Esophagus muscularis mucosa (tissue), 4 donors: ENCODE measurements around the gene PLCL1. TPM values are rescaled to one million over a fixed set of nuclear protein-coding genes. Genes with fewer than 3 reads are reported as not detected.

Experiments
- DNase-seq: peaks from one replicate; pipeline ENCODE4 v3.0.0-alpha.2; 2017; ENCODE audit errors: extremely low spot score
- H3K27ac ChIP-seq, 4 donors: fragments of 200-600 bp; sonication (generic); replicated peaks in 1 of 4; 1 replicate in 3 of 4; 2 replicates in 1 of 4; pipeline ENCODE4 v1.5.1; 2016 to 2019; ENCODE audit warnings: mild to moderate bottlenecking in 1 of 4
- H3K27me3 ChIP-seq, 4 donors: fragments of 200-600 bp; sonication (generic); one replicate each; pipeline versions ENCODE4 v1.5.1 to v1.6.0; 2016 to 2019
- H3K36me3 ChIP-seq, 4 donors: fragments of 200-600 bp; sonication (generic); one replicate each; pipeline ENCODE4 v1.5.1; 2016 to 2019
- H3K4me1 ChIP-seq, 4 donors: fragments of 200-600 bp; sonication (generic); one replicate each; pipeline ENCODE4 v1.5.1; 2016 to 2019
- H3K4me3 ChIP-seq, 4 donors: fragments of 200-600 bp; sonication (generic); 1 replicate in 2 of 4; 2 replicates in 2 of 4; pipeline ENCODE4 v1.5.1; 2016 to 2019; ENCODE audit warnings: mild to moderate bottlenecking in 4 of 4, moderate library complexity in 1 of 4
- H3K9me3 ChIP-seq, 4 donors: fragments of 200-600 bp; sonication (generic); 1 replicate in 3 of 4; 2 replicates in 1 of 4; pipeline ENCODE4 v1.5.1; 2016 to 2019
- CTCF ChIP-seq, 3 experiments: fragments of 200-600 bp in 2 of 3; fragments of 450-650 bp in 1 of 3; sonication (generic) in 2 of 3; IDR thresholded peaks; one replicate each; pipeline ENCODE4 v1.5.1; 2017 to 2019; ENCODE audit warnings: antibody characterized with exemption in 3 of 3, mild to moderate bottlenecking in 2 of 3, moderate library complexity in 1 of 3
- EP300 ChIP-seq: sonication (generic); formaldehyde crosslinking; IDR thresholded peaks from one replicate; pipeline ENCODE4 v1.6.1; 2017; ENCODE audit warnings: antibody characterized with exemption
- POLR2A ChIP-seq: fragments of 450-650 bp; IDR thresholded peaks from one replicate; pipeline ENCODE4 v1.6.1; 2017; ENCODE audit warnings: antibody characterized with exemption, moderate library complexity, mild to moderate bottlenecking, low read depth
- POLR2AphosphoS5 ChIP-seq, 2 donors: sonication (generic); formaldehyde crosslinking; IDR thresholded peaks; one replicate each; pipeline ENCODE4 v1.6.1; 2017; ENCODE audit warnings: antibody characterized with exemption in 2 of 2
- WGBS: methylation state at CpG from one replicate; pipeline ENCODE4 v1.1.5; 2018; 5-methylcytosine and 5-hydroxymethylcytosine counted together
- intact Hi-C: fragments of 100-400 bp; cut with DNase I; formaldehyde crosslinking; loops from one replicate; pipeline ENCODE4 v1.15.1; 2023
- total RNA-seq, 4 donors: library from RNA; depleted of rRNA; stranded (reverse); fragments of >200 nt; gene quantifications; one replicate each; pipeline versions ENCODE4 v1.1.0 to v1.2.1, GENCODE V29; 2016

The PLCL1 gene
- total RNA-seq, 4 donors from 2014 or later: 67.3 to 86.2 (median 79.2) TPM

- no peak overlapping the region for H3K27ac ChIP-seq
- no peaks in the 10 kb centered on the region for H3K27me3 ChIP-seq
- no peak overlapping the region for H3K4me3 ChIP-seq
- WGBS: 43% methylated on average over 2 of the region's 2 CpGs
- intact Hi-C loops: loop anchor here (5.0 to 10.0 kb wide), 2 partner anchors 239 to 248 kb away; no protein-coding TSS in a partner anchor
- no peak for DNase-seq
- no peak for TF ChIP-seq CTCF (IDR thresholded peaks at IDR 0.05)
- TF ChIP-seq POLR2AphosphoS5 (IDR thresholded peaks at IDR 0.05): no peak
- no peak for TF ChIP-seq EP300
- no peak for TF ChIP-seq POLR2A
- H3K36me3 ChIP-seq: no peaks in the 10 kb centered on the region
- peaks cover 5 to 28% (median 20%) of the 10 kb centered on the region in 4 donors for H3K4me1 ChIP-seq
- H3K9me3 ChIP-seq: no peaks in the 10 kb centered on the region
Measured at GRCh38 chr2:198055716-198056115, 251.3 kb downstream of the PLCL1 start.

GRCh38 chr2:198056836-198057235 is 252.4 kb downstream of the PLCL1 start:
- no peaks in the 10 kb centered on the region for H3K27me3 ChIP-seq
- no peaks in the 10 kb centered on the region for H3K36me3 ChIP-seq
- H3K27ac ChIP-seq: no peak overlapping the region
- intact Hi-C loops: loop anchor here (5.0 to 10.0 kb wide), 2 partner anchors 238 to 250 kb away; no protein-coding TSS in a partner anchor
- H3K9me3 ChIP-seq: no peaks in the 10 kb centered on the region
- no peak for TF ChIP-seq POLR2A
- no peak for TF ChIP-seq POLR2AphosphoS5 (IDR thresholded peaks at IDR 0.05)
- TF ChIP-seq EP300: no peak
- TF ChIP-seq CTCF (IDR thresholded peaks at IDR 0.05): no peak
- 98% methylated on average over 2 of the region's 2 CpGs for WGBS
- H3K4me3 ChIP-seq: no peak overlapping the region
- no peak for DNase-seq
- peaks cover 5 to 28% (median 20%) of the 10 kb centered on the region in 4 donors for H3K4me1 ChIP-seq

- WGBS: 83% methylated on average over 7 of the region's 7 CpGs
- no peaks in the 10 kb centered on the region for H3K9me3 ChIP-seq
Measured at GRCh38 chr2:198059800-198060199, 255.4 kb downstream of the PLCL1 start.

GRCh38 chr2:198060277-198060676 is 255.9 kb downstream of the PLCL1 start:
- TF ChIP-seq EP300: no peak
- no peak for TF ChIP-seq CTCF (IDR thresholded peaks at IDR 0.05)
- TF ChIP-seq POLR2AphosphoS5 (IDR thresholded peaks at IDR 0.05): no peak
- TF ChIP-seq POLR2A: no peak
- Histone ChIP-seq H3K27ac (no peak overlapping the region), H3K36me3 (no peaks in the 10 kb centered on the region), H3K27me3 (no peaks in the 10 kb centered on the region), H3K9me3 (no peaks in the 10 kb centered on the region), H3K4me1 (peaks cover 6 to 26% (median 16%) of the 10 kb centered on the region in 4 donors), H3K4me3 (no peak overlapping the region)
- intact Hi-C loops: no loop called here
- no peak for DNase-seq
- WGBS: 45% methylated on average over 2 of the region's 2 CpGs

More at GRCh38 chr2:198059800-198060199, 255.4 kb downstream of the PLCL1 start:
- H3K36me3 ChIP-seq: no peaks in the 10 kb centered on the region
- H3K4me1 ChIP-seq: peaks cover 11 to 31% (median 18%) of the 10 kb centered on the region in 4 donors
- no peak overlapping the region for H3K4me3 ChIP-seq
- TF ChIP-seq EP300: no peak
- no peak for TF ChIP-seq POLR2A
- TF ChIP-seq CTCF (IDR thresholded peaks at IDR 0.05): no peak
- no peak for TF ChIP-seq POLR2AphosphoS5 (IDR thresholded peaks at IDR 0.05)
- H3K27ac ChIP-seq: no peak overlapping the region
- no peak for DNase-seq
- intact Hi-C loops: loop anchor here (5.0 to 10.0 kb wide), 2 partner anchors 235 to 252 kb away; no protein-coding TSS in a partner anchor
- H3K27me3 ChIP-seq: no peaks in the 10 kb centered on the region

GRCh38 chr2:198062826-198063225 is 258.4 kb downstream of the PLCL1 start:
- Histone ChIP-seq H3K9me3 (no peaks in the 10 kb centered on the region), H3K4me1 (peaks cover 8 to 20% (median 14%) of the 10 kb centered on the region in 4 donors), H3K36me3 (no peaks in the 10 kb centered on the region), H3K27me3 (no peaks in the 10 kb centered on the region), H3K27ac (no peak overlapping the region), H3K4me3 (no peak overlapping the region)
- TF ChIP-seq POLR2AphosphoS5 (IDR thresholded peaks at IDR 0.05) (no peak), EP300 (no peak), CTCF (IDR thresholded peaks at IDR 0.05) (no peak), POLR2A (no peak)
- DNase-seq: no peak
- intact Hi-C loops: no loop called here
